ENCODE data around the gene PARP15. TPM values are rescaled to one million over a fixed set of nuclear protein-coding genes. Genes with fewer than 3 reads are reported as not detected.

Gene PARP15
- total and polyA plus RNA-seq, 2 experiments from 2014 or later = 0.39 to 0.87 TPM

GRCh38 chr3:122546151-122546550 lies 31.3 kb upstream of the PARP15 start (continued):
- TF ChIP-seq ZNF462 (CRISPR knock-in tag; IDR thresholded peaks at IDR 0.05) (no peak), JUNB (IDR thresholded peaks at IDR 0.05; ENCODE audit: unreplicated experiment) (no peak)

GRCh38 chr3:122548076-122548475 lies 29.4 kb upstream of the PARP15 start:
- no peaks in the 10 kb centered on the region for H4K20me1 ChIP-seq (replicated peaks; ENCODE audit: insufficient read depth)
- no peak for DNase-seq (ENCODE audit: low spot score)
- H3K36me3 ChIP-seq (ENCODE audit: insufficient read depth) = no peaks in the 10 kb centered on the region
- H3K4me1 ChIP-seq (ENCODE audit: insufficient read depth) = peaks cover 3% of the 10 kb centered on the region; the same call in 1 of the 2 replicates
- H3K4me3 ChIP-seq = no peak overlapping the region
- no peak overlapping the region for H2AFZ ChIP-seq
- Mint-ChIP-seq H3K9me3 (no peaks in the 10 kb centered on the region), H3K4me3 (no peak overlapping the region), H3K27me3 (ENCODE audit: insufficient read depth, low read depth, poor library complexity) (peaks cover 2% of the 10 kb centered on the region), H3K4me1 (peaks cover 5% of the 10 kb centered on the region), H3K36me3 (ENCODE audit: low read depth) (no peaks in the 10 kb centered on the region), H3K27ac (no peak overlapping the region)
- H3F3A ChIP-seq (replicated peaks; ENCODE audit: low read depth) = no peaks in the 10 kb centered on the region
- H3K4me2 ChIP-seq = no peak overlapping the region
- no peaks in the 10 kb centered on the region for H3K79me2 ChIP-seq (replicated peaks; ENCODE audit: insufficient read depth)
- no peaks in the 10 kb centered on the region for H3K27me3 ChIP-seq (ENCODE audit: insufficient read depth)
- H3K27ac ChIP-seq (ENCODE audit: low read depth) = no peak overlapping the region
- H3K9me2 ChIP-seq (ENCODE audit: insufficient read depth) = no peaks in the 10 kb centered on the region; the same call in 1 of the 2 replicates
- no peak for ATAC-seq
- no peak for TF ChIP-seq ETS1 (IDR thresholded peaks at IDR 0.05)
- no peak for TF ChIP-seq ZNF331 (CRISPR knock-in tag; IDR thresholded peaks at IDR 0.05; ENCODE audit: low read depth)
- TF ChIP-seq POLR2AphosphoS5 (IDR thresholded peaks at IDR 0.05; ENCODE audit: low read depth) = no peak
- no peak for TF ChIP-seq STAT1 (IDR thresholded peaks at IDR 0.05; ENCODE audit: unreplicated experiment)
- no peak for TF ChIP-seq REST (IDR thresholded peaks at IDR 0.05; ENCODE audit: unreplicated experiment)
- TF ChIP-seq EZH2 (IDR thresholded peaks at IDR 0.05; ENCODE audit: low read depth, unreplicated experiment) = no peak
- TF ChIP-seq JUNB (IDR thresholded peaks at IDR 0.05; ENCODE audit: unreplicated experiment) = no peak
- no peak for TF ChIP-seq NANOG (IDR thresholded peaks at IDR 0.05; ENCODE audit: borderline replicate concordance)
- TF ChIP-seq EZH2phosphoT487 (IDR thresholded peaks at IDR 0.05; ENCODE audit: unreplicated experiment) = no peak
